HCT116 (cell line): ENCODE measurements around the gene GGA2. TPM values are rescaled to one million over a fixed set of nuclear protein-coding genes. Genes with fewer than 3 reads are reported as not detected.

Experiments
- ATAC-seq: fragments of 200-7000 bp; cut with Tn5 transposase; 2 replicates; pipeline ENCODE4 v1.9.1; 2020; ENCODE audit warnings: mild to moderate bottlenecking, moderate library complexity
- BruUV-seq: library from RNA; stranded (reverse); fragments of 400-500 nt; replicated peaks from 2 replicates; lab custom pipeline; 2021; lab: Mats Ljungman, UMichigan
- CTCF ChIA-PET: fragments of 300-600 bp; sonication (Branson Sonifier 250); formaldehyde crosslinking; loops from one replicate; lab custom pipeline; 2021; ENCODE audit warnings: antibody characterized with exemption; lab: Charles Lee
- POLR2A ChIA-PET: fragments of 300-600, 350-600 bp; sonication (Branson Sonifier 250); formaldehyde crosslinking; loops from one replicate; lab custom pipeline; 2021; ENCODE audit warnings: antibody characterized with exemption; lab: Charles Lee
- RAD21 ChIA-PET, 2 experiments: fragments of 300-600 bp; sonication (Branson Sonifier 250); formaldehyde crosslinking; loops; one replicate each; lab custom pipeline; 2023; ENCODE audit warnings: low total read pairs in 2 of 2; ENCODE audit not compliant: uncharacterized antibody in 2 of 2, unreplicated experiment in 2 of 2, low non-redundant PET in 1 of 2; lab: Charles Lee
- DNase-seq: peaks from one replicate; pipeline ENCODE4 v3.0.0-alpha.2; 2010; ENCODE audit warnings: low read depth, low spot score
- H2AFZ ChIP-seq: fragments of 200-600 bp; shearing (Covaris generic), sonication (generic); 2 replicates; pipeline ENCODE4 v1.6.1; 2017; ENCODE audit warnings: low read depth, mixed run types, mixed read lengths, antibody characterized with exemption, low read length; ENCODE audit not compliant: poor library complexity, severe bottlenecking
- H3K27ac ChIP-seq: 2 replicates; pipeline ENCODE4 v1.5.1; 2012; ENCODE audit warnings: low read depth, low read length
- H3K27me3 ChIP-seq: fragments of 200-600 bp; sonication (generic); 2 replicates; pipeline ENCODE4 v1.6.1; 2016; ENCODE audit warnings: mixed run types, low read length, mixed read lengths; ENCODE audit not compliant: insufficient read depth
- H3K36me3 ChIP-seq, 2 experiments: fragments of 200-500 bp in 1 of 2; fragments of 200-600 bp in 1 of 2; sonication (Bioruptor generic) in 1 of 2; sonication (generic) in 1 of 2; 2 replicates each; pipeline versions ENCODE4 v1.5.1 to v1.6.1; 2014 to 2016; ENCODE audit warnings: low read length in 2 of 2, inconsistent platforms in 1 of 2, mixed read lengths in 1 of 2, mixed run types in 1 of 2; ENCODE audit not compliant: insufficient read depth in 2 of 2, control insufficient read depth in 1 of 2
- H3K4me1 ChIP-seq, 2 experiments: fragments of 200-600 bp in 1 of 2; sonication (generic) in 1 of 2; 2 replicates each; pipeline versions ENCODE4 v1.5.1 to v1.6.1; 2012 to 2017; ENCODE audit warnings: low read length in 2 of 2, inconsistent platforms in 1 of 2, mild to moderate bottlenecking in 1 of 2, mixed read lengths in 1 of 2, mixed run types in 1 of 2, moderate library complexity in 1 of 2; ENCODE audit not compliant: insufficient read depth in 2 of 2, control insufficient read depth in 1 of 2
- H3K4me2 ChIP-seq: fragments of 200-600 bp; sonication (generic); 2 replicates; pipeline ENCODE4 v1.6.1; 2017; ENCODE audit warnings: mixed run types, low read length, mixed read lengths
- H3K4me3 ChIP-seq, 2 experiments: fragments of 200-600 bp in 1 of 2; sonication (generic) in 1 of 2; replicated peaks in 1 of 2; 2 replicates each; pipeline ENCODE4 v1.5.1; 2011 to 2016; ENCODE audit warnings: low read length in 2 of 2, control low read depth in 1 of 2, low read depth in 1 of 2, mild to moderate bottlenecking in 1 of 2, mixed read lengths in 1 of 2, mixed run types in 1 of 2
- H3K79me2 ChIP-seq: fragments of 200-600 bp; sonication (generic); 2 replicates; pipeline ENCODE4 v1.6.1; 2017; ENCODE audit warnings: mild to moderate bottlenecking, mixed run types, low read length, moderate library complexity, mixed read lengths; ENCODE audit not compliant: insufficient read depth
- H3K9ac ChIP-seq: fragments of 200-600 bp; sonication (generic); 2 replicates; pipeline ENCODE4 v1.6.1; 2016; ENCODE audit warnings: low read length, mixed read lengths
- H3K9me2 ChIP-seq: fragments of 200-600 bp; sonication (generic), shearing (Covaris generic); 2 replicates; pipeline ENCODE4 v1.6.1; 2017; ENCODE audit warnings: mixed run types, mild to moderate bottlenecking, moderate library complexity; ENCODE audit not compliant: insufficient read depth
- H3K9me3 ChIP-seq, 2 experiments: fragments of 200-500 bp in 1 of 2; fragments of 200-600 bp in 1 of 2; sonication (Bioruptor generic) in 1 of 2; sonication (generic) in 1 of 2; 2 replicates each; pipeline ENCODE4 v1.6.1; 2014 to 2017; ENCODE audit warnings: low read length in 2 of 2, mixed read lengths in 2 of 2, inconsistent platforms in 1 of 2, low read depth in 1 of 2, mild to moderate bottlenecking in 1 of 2, mixed run types in 1 of 2, moderate library complexity in 1 of 2; ENCODE audit not compliant: control insufficient read depth in 1 of 2, insufficient read depth in 1 of 2
- H4K20me1 ChIP-seq: fragments of 200-600 bp; sonication (generic), shearing (Covaris generic); 2 replicates; pipeline ENCODE4 v1.6.1; 2017; ENCODE audit warnings: mixed run types, mild to moderate bottlenecking, moderate library complexity; ENCODE audit not compliant: insufficient read depth
- CEBPB ChIP-seq: IDR thresholded peaks from 2 replicates; pipeline ENCODE4 v1.6.1; 2012; ENCODE audit warnings: low read depth
- EGR1 ChIP-seq: IDR thresholded peaks from 2 replicates; pipeline ENCODE4 v1.6.1; 2012; ENCODE audit warnings: low read depth
- JUND ChIP-seq: IDR thresholded peaks from 2 replicates; pipeline ENCODE4 v1.6.1; 2012
- MAX ChIP-seq: IDR thresholded peaks from 2 replicates; pipeline ENCODE4 v1.6.1; 2012
- POLR2A ChIP-seq: IDR thresholded peaks from 2 replicates; pipeline ENCODE4 v1.7.0; 2011; ENCODE audit warnings: borderline replicate concordance; ENCODE audit not compliant: insufficient read depth, insufficient read length; ENCODE audit errors: extremely low read depth
- RAD21 ChIP-seq: IDR thresholded peaks from 2 replicates; pipeline ENCODE4 v1.6.1; 2012; ENCODE audit warnings: low read depth, mild to moderate bottlenecking
- SIN3A ChIP-seq: IDR thresholded peaks from 2 replicates; pipeline ENCODE4 v1.6.1; 2012; ENCODE audit warnings: low read depth
- SRF ChIP-seq: IDR thresholded peaks from 2 replicates; pipeline ENCODE4 v1.6.1; 2012; ENCODE audit warnings: low read depth
- ZBTB33 ChIP-seq: IDR thresholded peaks from 2 replicates; pipeline ENCODE4 v1.6.1; 2011; ENCODE audit warnings: mild to moderate bottlenecking, low read length, moderate library complexity; ENCODE audit not compliant: insufficient replicate concordance; ENCODE audit errors: extremely low read depth
- ZFX ChIP-seq: fragments of 450-650 bp; IDR thresholded peaks from 2 replicates; pipeline ENCODE4 v1.6.1; 2017
- intact Hi-C: fragments of 100-400 bp; cut with micrococcal nuclease; formaldehyde crosslinking; loops from 2 replicates; pipeline ENCODE4 v1.10.0; 2022
- total RNA-seq: library from RNA; stranded (reverse); gene quantifications from one replicate; pipeline ENCODE4 v1.2.1, GENCODE V29; 2021; ENCODE audit not compliant: unreplicated experiment

The GGA2 gene
- total RNA-seq, 1 experiment from 2014 or later = 68.3 TPM

- Histone ChIP-seq H3K4me2 (peak overlapping the region; percentile 78), H3K9me3 (no peaks in the 10 kb centered on the region), H2AFZ (no peak overlapping the region), H3K36me3 (no peaks in the 10 kb centered on the region), H3K27ac (no peak overlapping the region), H3K27me3 (no peaks in the 10 kb centered on the region), H3K4me3 (peak overlapping the region; percentile 64 to 78), H3K79me2 (peaks cover 60% of the 10 kb centered on the region), H3K9me2 (no peaks in the 10 kb centered on the region), H3K9ac (peak overlapping the region; percentile 80)
- intact Hi-C loops = no loop called here
- no peak for ATAC-seq
- no peak for DNase-seq
- ChIA-PET RAD21 (no interaction called here), POLR2A (no interaction called here), CTCF (no interaction called here)
- no TSS peak for BruUV-seq
- TF ChIP-seq RAD21 (no peak), POLR2A (no peak), EGR1 (no peak), JUND (no peak), SIN3A (no peak), MAX (no peak), ZBTB33 (no peak), SRF (no peak), ZFX (no peak), CEBPB (no peak)
- TF ChIP-seq, all 23 proteins: peak for 0
- Histone ChIP-seq H4K20me1 (peaks cover 27% of the 10 kb centered on the region; the same call in 1 of the 2 replicates), H3K4me1 (peaks cover 21 to 52% of the 10 kb centered on the region in 2 experiments)
Observed at GRCh38 chr16:23508589-23509440, 1.5 kb downstream of the GGA2 start.
